OCI-LY3 (cell line): ENCODE measurements around the gene GFRA1.

Experiments used
- EZH2phosphoT487 ChIP-seq: fragments of 200-600 bp; shearing (Covaris generic); IDR thresholded peaks from 2 replicates; pipeline ENCODE4 v1.6.1; 2018; ENCODE audit warnings: antibody characterized with exemption, mixed run types, low read depth
- TF ChIP-seq, protein P1 (sequence below): fragments of 200-600, 300-600 bp; sonication (generic); IDR thresholded peaks from 2 replicates; pipeline ENCODE4 v1.5.1; 2014; ENCODE audit warnings: antibody characterized with exemption, low read length, low read depth

- TF ChIP-seq, protein P1, sequence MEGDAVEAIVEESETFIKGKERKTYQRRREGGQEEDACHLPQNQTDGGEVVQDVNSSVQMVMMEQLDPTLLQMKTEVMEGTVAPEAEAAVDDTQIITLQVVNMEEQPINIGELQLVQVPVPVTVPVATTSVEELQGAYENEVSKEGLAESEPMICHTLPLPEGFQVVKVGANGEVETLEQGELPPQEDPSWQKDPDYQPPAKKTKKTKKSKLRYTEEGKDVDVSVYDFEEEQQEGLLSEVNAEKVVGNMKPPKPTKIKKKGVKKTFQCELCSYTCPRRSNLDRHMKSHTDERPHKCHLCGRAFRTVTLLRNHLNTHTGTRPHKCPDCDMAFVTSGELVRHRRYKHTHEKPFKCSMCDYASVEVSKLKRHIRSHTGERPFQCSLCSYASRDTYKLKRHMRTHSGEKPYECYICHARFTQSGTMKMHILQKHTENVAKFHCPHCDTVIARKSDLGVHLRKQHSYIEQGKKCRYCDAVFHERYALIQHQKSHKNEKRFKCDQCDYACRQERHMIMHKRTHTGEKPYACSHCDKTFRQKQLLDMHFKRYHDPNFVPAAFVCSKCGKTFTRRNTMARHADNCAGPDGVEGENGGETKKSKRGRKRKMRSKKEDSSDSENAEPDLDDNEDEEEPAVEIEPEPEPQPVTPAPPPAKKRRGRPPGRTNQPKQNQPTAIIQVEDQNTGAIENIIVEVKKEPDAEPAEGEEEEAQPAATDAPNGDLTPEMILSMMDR: no peak
- no peak for TF ChIP-seq EZH2phosphoT487
These were observed 34.4 kb upstream of the GFRA1 start for GRCh38 chr10:116307455-116307854.
